PC-9 (cell line): ENCODE measurements around the gene EPG5. TPM values are rescaled to one million over a fixed set of nuclear protein-coding genes. Genes with fewer than 3 reads are reported as not detected.

Source experiments
- BruUV-seq: library from RNA; stranded (reverse); fragments of 400-500 nt; replicated peaks from 2 replicates; lab custom pipeline; 2021; lab: Mats Ljungman, UMichigan
- CTCF ChIA-PET: fragments of 300-600 bp; sonication (Branson Sonifier 250); formaldehyde crosslinking; loops from one replicate; lab custom pipeline; 2022; ENCODE audit warnings: antibody characterized with exemption; lab: Charles Lee
- POLR2A ChIA-PET: fragments of 300-600 bp; sonication (Branson Sonifier 250); formaldehyde crosslinking; loops from one replicate; lab custom pipeline; 2022; ENCODE audit warnings: antibody characterized with exemption; ENCODE audit not compliant: unreplicated experiment; lab: Charles Lee
- DNase-seq, 2 experiments: peaks; one replicate each; pipeline versions ENCODE4 v3.0.0 to v3.0.0-alpha.2; 2015 to 2022; ENCODE audit warnings: mixed read lengths in 1 of 2
- H2AFZ ChIP-seq: fragments of 200-600 bp; sonication (generic); 2 replicates; pipeline ENCODE4 v1.8.1; 2017; ENCODE audit warnings: antibody characterized with exemption
- H3F3A ChIP-seq: fragments of 200-600 bp; sonication (generic); 2 replicates; pipeline ENCODE4 v1.8.1; 2017; ENCODE audit warnings: antibody characterized with exemption, mild to moderate bottlenecking, low read depth; ENCODE audit not compliant: insufficient read depth
- H3K27ac ChIP-seq: fragments of 200-600 bp; sonication (generic); 2 replicates; pipeline ENCODE4 v1.6.1; 2016; ENCODE audit warnings: mixed run types
- H3K27me3 ChIP-seq: fragments of 200-600 bp; sonication (generic); 2 replicates; pipeline ENCODE4 v1.6.1; 2016; ENCODE audit warnings: low read depth, mixed run types; ENCODE audit not compliant: insufficient read depth
- H3K36me3 ChIP-seq: fragments of 200-600 bp; sonication (generic); 2 replicates; pipeline ENCODE4 v1.6.1; 2016; ENCODE audit warnings: low read depth, mixed run types
- H3K4me1 ChIP-seq: fragments of 200-600 bp; sonication (generic); replicated peaks from 2 replicates; pipeline ENCODE4 v1.6.1; 2016; ENCODE audit warnings: mixed run types; ENCODE audit not compliant: insufficient read depth
- H3K4me2 ChIP-seq: fragments of 200-600 bp; sonication (generic); 2 replicates; pipeline ENCODE4 v1.6.1; 2017; ENCODE audit warnings: mixed run types
- H3K4me3 ChIP-seq: fragments of 200-600 bp; sonication (generic); 2 replicates; pipeline ENCODE4 v1.6.1; 2016; ENCODE audit warnings: mixed run types
- H3K79me2 ChIP-seq: fragments of 200-600 bp; sonication (generic); 2 replicates; pipeline ENCODE4 v1.6.1; 2017; ENCODE audit warnings: low read depth, mixed run types
- H3K9me2 ChIP-seq: fragments of 200-600 bp; sonication (generic); 2 replicates; pipeline ENCODE4 v1.8.1; 2017; ENCODE audit warnings: mild to moderate bottlenecking; ENCODE audit not compliant: insufficient read depth
- H3K9me3 ChIP-seq: fragments of 200-600 bp; sonication (generic); 2 replicates; pipeline ENCODE4 v1.8.1; 2016; ENCODE audit warnings: low read depth; ENCODE audit not compliant: insufficient read depth
- H4K20me1 ChIP-seq: fragments of 200-600 bp; sonication (generic); 2 replicates; pipeline ENCODE4 v1.8.1; 2017; ENCODE audit not compliant: insufficient read depth
- CTCF ChIP-seq: fragments of 200-600 bp; sonication (generic); conservative IDR thresholded peaks from 2 replicates; pipeline ENCODE4 v1.6.1; 2017; ENCODE audit warnings: mixed run types, antibody characterized with exemption, mild to moderate bottlenecking, moderate library complexity
- EZH2 ChIP-seq: fragments of 200-600 bp; sonication (generic); IDR thresholded peaks from 2 replicates; pipeline ENCODE4 v1.8.0; 2017; ENCODE audit warnings: antibody characterized with exemption, low read depth
- intact Hi-C: fragments of 100-400 bp; cut with micrococcal nuclease; formaldehyde crosslinking; loops from one replicate; pipeline ENCODE4 v1.10.0; 2022; ENCODE audit not compliant: unreplicated experiment
- total RNA-seq: library from RNA; stranded (reverse); gene quantifications from 2 replicates; pipeline ENCODE4 v1.2.3, GENCODE V29; 2021

EPG5 gene
- total RNA-seq, 1 experiment from 2014 or later = 19.5 TPM

GRCh38 chr18:45845410-45845809, 121.7 kb downstream of the EPG5 start:
- H3K4me2 ChIP-seq = no peak overlapping the region
- H3K79me2 ChIP-seq = no peaks in the 10 kb centered on the region
- no peaks in the 10 kb centered on the region for H3K27me3 ChIP-seq
- no peaks in the 10 kb centered on the region for H3K9me3 ChIP-seq
- TF ChIP-seq EZH2 (no peak), CTCF (no peak)
- H3K4me1 ChIP-seq = no peaks in the 10 kb centered on the region
- H3K27ac ChIP-seq = no peak overlapping the region
- no peaks in the 10 kb centered on the region for H3K36me3 ChIP-seq
- H2AFZ ChIP-seq = no peak overlapping the region
- no TSS peak for BruUV-seq
- H3F3A ChIP-seq = no peaks in the 10 kb centered on the region
- H3K4me3 ChIP-seq = no peak overlapping the region
- ChIA-PET POLR2A (no interaction called here), CTCF (no interaction called here)
- no peaks in the 10 kb centered on the region for H4K20me1 ChIP-seq
- intact Hi-C loops = no loop called here
- H3K9me2 ChIP-seq = no peaks in the 10 kb centered on the region
- DNase-seq = no peak

- Histone ChIP-seq H3K4me1 (no peaks in the 10 kb centered on the region), H3K27ac (no peak overlapping the region), H4K20me1 (no peaks in the 10 kb centered on the region), H2AFZ (no peak overlapping the region), H3K27me3 (no peaks in the 10 kb centered on the region), H3K9me2 (no peaks in the 10 kb centered on the region), H3K9me3 (no peaks in the 10 kb centered on the region), H3K79me2 (no peaks in the 10 kb centered on the region), H3K36me3 (no peaks in the 10 kb centered on the region), H3F3A (no peaks in the 10 kb centered on the region; the same call in 1 of the 2 replicates), H3K4me3 (no peak overlapping the region), H3K4me2 (no peak overlapping the region)
- intact Hi-C loops = no loop called here
- TF ChIP-seq EZH2 (no peak), CTCF (no peak)
- no peak for DNase-seq
- BruUV-seq = no TSS peak
- CTCF ChIA-PET = no interaction called here
- POLR2A ChIA-PET = no interaction called here
These were observed 122.2 kb downstream of the EPG5 start for GRCh38 chr18:45844938-45845337.

- H3K79me2 ChIP-seq = no peaks in the 10 kb centered on the region
- no peaks in the 10 kb centered on the region for H4K20me1 ChIP-seq
- no peak overlapping the region for H3K4me3 ChIP-seq
- BruUV-seq = no TSS peak
- no peak for DNase-seq
- no peaks in the 10 kb centered on the region for H3K9me3 ChIP-seq
- H2AFZ ChIP-seq = no peak overlapping the region
- H3K4me1 ChIP-seq = peaks cover 9% of the 10 kb centered on the region; the same call in 1 of the 2 replicates
- no peaks in the 10 kb centered on the region for H3K36me3 ChIP-seq
- no peaks in the 10 kb centered on the region for H3K27me3 ChIP-seq
- POLR2A ChIA-PET = no interaction called here
- no peak overlapping the region for H3K4me2 ChIP-seq
- CTCF ChIA-PET = no interaction called here
- no peaks in the 10 kb centered on the region for H3K9me2 ChIP-seq
- TF ChIP-seq CTCF (no peak), EZH2 (no peak)
- intact Hi-C loops = no loop called here
- no peak overlapping the region for H3K27ac ChIP-seq
- no peaks in the 10 kb centered on the region; the same call in 1 of the 2 replicates for H3F3A ChIP-seq
These were observed 124.1 kb downstream of the EPG5 start for GRCh38 chr18:45843019-45843418.
